IMR-90 (cell line): Measurements from ENCODE around the gene VSNL1. TPM values are rescaled to one million over a fixed set of nuclear protein-coding genes. Genes with fewer than 3 reads are reported as not detected.
A peak's percentile ranks its signal among the peaks of the same experiment; 100 is the strongest.

ENCODE experiments used
- ATAC-seq: fragments of 200-7000 bp; cut with Tn5 transposase; 2 replicates; pipeline ENCODE4 v1.9.1; 2020; ENCODE audit warnings: low read depth, mild to moderate bottlenecking, moderate library complexity
- BruUV-seq: library from RNA; stranded (reverse); fragments of 400-500 nt; replicated peaks from 2 replicates; lab custom pipeline; 2021; lab: Mats Ljungman, UMichigan
- CTCF ChIA-PET: fragments of 300-600 bp; formaldehyde crosslinking; extraction: SDS; loops from one replicate; lab custom pipeline; 2021; ENCODE audit warnings: antibody characterized with exemption; lab: Yijun Ruan, JAX
- POLR2A ChIA-PET: fragments of 300-600 bp; sonication (Branson Sonifier 250); formaldehyde crosslinking; loops from one replicate; lab custom pipeline; 2022; ENCODE audit warnings: antibody characterized with exemption; ENCODE audit not compliant: unreplicated experiment; lab: Charles Lee
- DNase-seq: peaks from one replicate; pipeline ENCODE4 v3.0.0; 2013
- H2AFZ ChIP-seq: replicated peaks from 2 replicates; pipeline ENCODE3; 2013; ENCODE audit warnings: low read length, mild to moderate bottlenecking; ENCODE audit not compliant: poor library complexity
- H2AK5ac ChIP-seq: 2 replicates; pipeline ENCODE4 v1.6.1; 2013; ENCODE audit warnings: low read depth, low read length, inconsistent platforms
- H2AK9ac ChIP-seq: replicated peaks from 2 replicates; pipeline ENCODE3; 2013; ENCODE audit warnings: mild to moderate bottlenecking, low read depth, low read length, moderate library complexity; ENCODE audit not compliant: poor library complexity
- H2BK120ac ChIP-seq: 2 replicates; pipeline ENCODE4 v1.6.1; 2013; ENCODE audit warnings: low read depth, low read length, inconsistent platforms
- H2BK15ac ChIP-seq: 3 replicates; pipeline ENCODE4 v1.6.1; 2013; ENCODE audit warnings: low read depth, low read length, inconsistent platforms
- H2BK20ac ChIP-seq: 2 replicates; pipeline ENCODE4 v1.6.1; 2013; ENCODE audit warnings: low read depth, mild to moderate bottlenecking, inconsistent platforms, low read length, moderate library complexity
- H2BK5ac ChIP-seq: 2 replicates; pipeline ENCODE4 v1.6.1; 2013; ENCODE audit warnings: mild to moderate bottlenecking, low read depth, low read length, inconsistent platforms; ENCODE audit not compliant: poor library complexity, severe bottlenecking
- H3K14ac ChIP-seq: replicated peaks from 2 replicates; pipeline ENCODE4 v1.6.1; 2013; ENCODE audit warnings: low read depth, low read length, inconsistent platforms
- H3K18ac ChIP-seq: 2 replicates; pipeline ENCODE4 v1.6.1; 2013; ENCODE audit warnings: low read depth, low read length, control low read depth
- H3K23ac ChIP-seq: 2 replicates; pipeline ENCODE4 v1.6.1; 2013; ENCODE audit warnings: low read depth, low read length, inconsistent platforms
- H3K27ac ChIP-seq: 2 replicates; pipeline ENCODE4 v1.5.1; 2013; ENCODE audit warnings: mild to moderate bottlenecking, control low read depth, low read length; ENCODE audit not compliant: insufficient read depth
- H3K27me3 ChIP-seq: 2 replicates; pipeline ENCODE4 v1.6.1; 2013; ENCODE audit warnings: low read length; ENCODE audit not compliant: control insufficient read depth, insufficient read depth
- H3K36me3 ChIP-seq: 2 replicates; pipeline ENCODE4 v1.6.1; 2013; ENCODE audit warnings: low read length, mixed read lengths; ENCODE audit not compliant: control insufficient read depth, insufficient read depth
- H3K4ac ChIP-seq: 2 replicates; pipeline ENCODE4 v1.6.1; 2013; ENCODE audit warnings: low read depth, low read length, inconsistent platforms
- H3K4me1 ChIP-seq: 2 replicates; pipeline ENCODE4 v1.6.1; 2013; ENCODE audit warnings: low read length, mixed read lengths; ENCODE audit not compliant: control insufficient read depth, insufficient read depth
- H3K4me2 ChIP-seq: 2 replicates; pipeline ENCODE4 v1.6.1; 2013; ENCODE audit warnings: low read depth, mild to moderate bottlenecking, control low read depth, low read length, moderate library complexity
- H3K4me3 ChIP-seq: 2 replicates; pipeline ENCODE4 v1.5.1; 2013; ENCODE audit warnings: low read depth, mild to moderate bottlenecking, control low read depth, low read length, moderate library complexity; ENCODE audit not compliant: insufficient read depth
- H3K56ac ChIP-seq: 2 replicates; pipeline ENCODE4 v1.6.1; 2013; ENCODE audit warnings: low read length, inconsistent platforms; ENCODE audit not compliant: insufficient read depth; ENCODE audit errors: extremely low read depth
- H3K79me1 ChIP-seq, 2 experiments: 2 replicates each; pipeline ENCODE4 v1.6.1; 2013; ENCODE audit warnings: low read length in 2 of 2, inconsistent platforms in 1 of 2, low read depth in 1 of 2
- H3K9ac ChIP-seq: 2 replicates; pipeline ENCODE4 v1.6.1; 2013; ENCODE audit warnings: low read depth, low read length, control low read depth
- H3K9me1 ChIP-seq: 2 replicates; pipeline ENCODE4 v1.6.1; 2013; ENCODE audit warnings: low read length, inconsistent platforms; ENCODE audit not compliant: insufficient read depth
- H3K9me3 ChIP-seq: 2 replicates; pipeline ENCODE4 v1.6.1; 2013; ENCODE audit warnings: low read length; ENCODE audit not compliant: control insufficient read depth, insufficient read depth
- H4K20me1 ChIP-seq: 2 replicates; pipeline ENCODE4 v1.6.1; 2013; ENCODE audit warnings: low read length, inconsistent platforms; ENCODE audit not compliant: insufficient read depth
- H4K5ac ChIP-seq: 2 replicates; pipeline ENCODE4 v1.6.1; 2013; ENCODE audit warnings: mild to moderate bottlenecking, low read depth, low read length, control low read depth
- H4K8ac ChIP-seq, 2 experiments: 2 replicates each; pipeline ENCODE4 v1.6.1; 2013; ENCODE audit warnings: low read depth in 2 of 2, low read length in 2 of 2, control low read depth in 1 of 2, inconsistent platforms in 1 of 2
- H4K91ac ChIP-seq: 2 replicates; pipeline ENCODE4 v1.6.1; 2013; ENCODE audit warnings: low read depth, low read length, inconsistent platforms; ENCODE audit not compliant: insufficient read depth
- CEBPB ChIP-seq: IDR thresholded peaks from 2 replicates; pipeline ENCODE4 v1.6.1; 2012; ENCODE audit warnings: low read depth, low read length, improper control_type of control experiment
- CHD1 ChIP-seq: IDR thresholded peaks from 2 replicates; pipeline ENCODE4 v1.6.1; 2012; ENCODE audit warnings: low read depth, low read length, improper control_type of control experiment
- CTCF ChIP-seq: conservative IDR thresholded peaks from 2 replicates; pipeline ENCODE4 v1.5.1; 2012; ENCODE audit warnings: mild to moderate bottlenecking, low read depth, low read length, improper control_type of control experiment
- ELK1 ChIP-seq: fragments of 150-350 bp; IDR thresholded peaks from 2 replicates; pipeline ENCODE4 v1.6.1; 2016; ENCODE audit warnings: low read depth, mild to moderate bottlenecking, low read length, moderate library complexity, borderline replicate concordance
- FOS ChIP-seq: fragments of 150-350 bp; IDR thresholded peaks from 2 replicates; pipeline ENCODE4 v1.6.1; 2016; ENCODE audit warnings: low read depth, low read length
- MAZ ChIP-seq: IDR thresholded peaks from 2 replicates; pipeline ENCODE4 v1.6.1; 2012; ENCODE audit warnings: low read depth, mild to moderate bottlenecking, low read length, improper control_type of control experiment, moderate library complexity, borderline replicate concordance
- MXI1 ChIP-seq: IDR thresholded peaks from 2 replicates; pipeline ENCODE4 v1.6.1; 2012; ENCODE audit warnings: low read depth, mild to moderate bottlenecking, low read length, moderate library complexity, borderline replicate concordance
- NFE2L2 ChIP-seq: fragments of 150-350 bp; IDR thresholded peaks from 2 replicates; pipeline ENCODE4 v1.6.1; 2016; ENCODE audit warnings: low read depth, mild to moderate bottlenecking, low read length
- POLR2A ChIP-seq: IDR thresholded peaks from 2 replicates; pipeline ENCODE4 v1.6.1; 2012; ENCODE audit warnings: mild to moderate bottlenecking, low read depth, low read length
- RAD21 ChIP-seq: IDR thresholded peaks from 2 replicates; pipeline ENCODE4 v1.6.1; 2012; ENCODE audit warnings: low read length, improper control_type of control experiment
- RCOR1 ChIP-seq: IDR thresholded peaks from 2 replicates; pipeline ENCODE4 v1.6.1; 2012; ENCODE audit warnings: mild to moderate bottlenecking, low read length, improper control_type of control experiment; ENCODE audit not compliant: insufficient replicate concordance
- RFX5 ChIP-seq: IDR thresholded peaks from 2 replicates; pipeline ENCODE4 v1.8.0; 2012; ENCODE audit warnings: low read depth, mild to moderate bottlenecking, low read length, moderate library complexity
- SMC3 ChIP-seq: fragments of 150-350 bp; IDR thresholded peaks from 2 replicates; pipeline ENCODE4 v1.6.1; 2016; ENCODE audit warnings: low read depth, mild to moderate bottlenecking, antibody characterized with exemption, low read length, moderate library complexity
- WGBS, 2 experiments: methylation state at CpG; one replicate each; pipeline versions ENCODE4 v1.1.5 to v1.1.7; 2013; ENCODE audit warnings: missing lambda C conversion rate in 2 of 2; ENCODE audit not compliant: insufficient read length in 1 of 2; ENCODE audit errors: extremely low coverage in 2 of 2; 5-methylcytosine and 5-hydroxymethylcytosine counted together
- dilution Hi-C: fragments of 300-500 bp; cut with HindIII; formaldehyde crosslinking; loops from one replicate; pipeline ENCODE4 v1.14.3; 2018; ENCODE audit warnings: low sequenced_read_pairs; ENCODE audit not compliant: unreplicated experiment
- in situ Hi-C: fragments of 300-500 bp; cut with MboI; formaldehyde crosslinking; loops from 3 replicates; pipeline ENCODE4 v1.14.3; 2019; ENCODE audit warnings: low sequenced_read_pairs, inconsistent platforms, mixed read lengths
- intact Hi-C: fragments of 100-400 bp; cut with micrococcal nuclease; formaldehyde crosslinking; loops from 2 replicates; pipeline ENCODE4 v1.10.0; 2022
- polyA plus RNA-seq, 3 experiments: library from polyadenylated mRNA; depleted of rRNA; stranded (reverse); fragments of >200 nt; gene quantifications; 2 replicates each; pipeline ENCODE4 v1.2.3, GENCODE V29; 2012; ENCODE audit warnings: low replicate concordance in 1 of 3
- total RNA-seq: library from RNA; depleted of rRNA; stranded (reverse); fragments of >200 nt; gene quantifications from 2 replicates; pipeline ENCODE4 v1.2.3, GENCODE V29; 2012
- TF ChIP-seq, protein P1 (sequence below): fragments of 150-350 bp; IDR thresholded peaks from 2 replicates; pipeline ENCODE4 v1.6.1; 2017; ENCODE audit warnings: mild to moderate bottlenecking, antibody characterized with exemption, low read length, low read depth

VSNL1 gene
- total and polyA plus RNA-seq, 2 of the 4 experiments (the other 2 are of a cell fraction), result 0.32 to 0.36 TPM

GRCh38 chr2:17643031-17643615 is 102.6 kb downstream of the VSNL1 start:
- peak overlapping the region; percentile 50 for H3K56ac ChIP-seq
- peak; percentile 98 for DNase-seq
- H2AK9ac ChIP-seq, result peak overlapping the region; percentile 44
- ATAC-seq, result peak; percentile 90
- peak overlapping the region; percentile 79 to 91 for H4K8ac ChIP-seq
- no peaks in the 10 kb centered on the region for H3K27me3 ChIP-seq
- peak overlapping the region; percentile 79 for H2BK5ac ChIP-seq
- dilution Hi-C loops, result no loop called here
- BruUV-seq, result no TSS peak
- H4K20me1 ChIP-seq, result no peaks in the 10 kb centered on the region
- H3K9ac ChIP-seq, result peak overlapping the region; percentile 37; the same call in 1 of the 2 replicates
- H2AFZ ChIP-seq, result peak overlapping the region; percentile 86
- ChIA-PET CTCF (interaction anchor here (1.1 kb wide), 1 partner anchor 28 kb away, joined by 3 read pairs; no protein-coding TSS in a partner anchor), POLR2A (no interaction called here)
- peak overlapping the region; percentile 94 for H2BK15ac ChIP-seq
- H2BK20ac ChIP-seq, result peak overlapping the region; percentile 92
- peak overlapping the region; percentile 76 for H4K91ac ChIP-seq
- in situ Hi-C loops, result no loop called here
- H3K9me1 ChIP-seq, result peaks cover 24% of the 10 kb centered on the region
- H3K4ac ChIP-seq, result peak overlapping the region; percentile 83
- no peaks in the 10 kb centered on the region for H3K36me3 ChIP-seq
- H4K5ac ChIP-seq, result peak overlapping the region; percentile 54
- WGBS, 2 experiments, result 0% methylated on average over 3 of the region's 6 CpGs; no CpG with 5 or more reads in 1 of the 2 experiments
- H3K23ac ChIP-seq, result peak overlapping the region; percentile 69
- H3K4me2 ChIP-seq, result peak overlapping the region; percentile 49
- H3K14ac ChIP-seq, result peak overlapping the region; percentile 55
- peak overlapping the region; percentile 87 for H2BK120ac ChIP-seq
- H3K4me3 ChIP-seq, result no peak overlapping the region
- H2AK5ac ChIP-seq, result peak overlapping the region; percentile 90
- no peaks in the 10 kb centered on the region for H3K79me1 ChIP-seq
- intact Hi-C loops, result loop anchor here (2.0 kb wide), 1 partner anchor 22 kb away; no protein-coding TSS in a partner anchor
- peaks cover 21% of the 10 kb centered on the region for H3K4me1 ChIP-seq
- H3K18ac ChIP-seq, result peak overlapping the region; percentile 75
- H3K9me3 ChIP-seq, result no peaks in the 10 kb centered on the region
- H3K27ac ChIP-seq, result peak overlapping the region; percentile 97
- TF ChIP-seq POLR2A (no peak), SMC3 (no peak), NFE2L2 (peak; percentile 24; the same call in 1 of the 2 replicates), CHD1 (no peak), RCOR1 (no peak), MAZ (peak; percentile 16; the same call in 1 of the 2 replicates), RAD21 (peak; percentile 8; the same call in 1 of the 2 replicates), MXI1 (no peak; the same call in 1 of the 2 replicates), FOS (peak; percentile 89), ELK1 (no peak), CEBPB (no peak), RFX5 (no peak), CTCF (no peak)
- TF ChIP-seq, protein P1, sequence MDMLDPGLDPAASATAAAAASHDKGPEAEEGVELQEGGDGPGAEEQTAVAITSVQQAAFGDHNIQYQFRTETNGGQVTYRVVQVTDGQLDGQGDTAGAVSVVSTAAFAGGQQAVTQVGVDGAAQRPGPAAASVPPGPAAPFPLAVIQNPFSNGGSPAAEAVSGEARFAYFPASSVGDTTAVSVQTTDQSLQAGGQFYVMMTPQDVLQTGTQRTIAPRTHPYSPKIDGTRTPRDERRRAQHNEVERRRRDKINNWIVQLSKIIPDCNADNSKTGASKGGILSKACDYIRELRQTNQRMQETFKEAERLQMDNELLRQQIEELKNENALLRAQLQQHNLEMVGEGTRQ, result peak; percentile 50; the same call in 1 of the 2 replicates
